Chondrocyte (in vitro differentiated cells): ENCODE measurements around the gene CIB2. TPM values are rescaled to one million over a fixed set of nuclear protein-coding genes. Genes with fewer than 3 reads are reported as not detected.

Experiments
- DNase-seq: peaks from one replicate; pipeline ENCODE4 v3.0.0; 2021; ENCODE audit warnings: mixed read lengths, low spot score
- H3K27ac Mint-ChIP-seq: one replicate; pipeline ENCODE4 v1.8.0; 2021; ENCODE audit warnings: mild to moderate bottlenecking, moderate library complexity, mixed read lengths; ENCODE audit not compliant: unreplicated experiment
- H3K27me3 Mint-ChIP-seq: 2 replicates; pipeline ENCODE4 v1.8.0; 2021; ENCODE audit warnings: low read depth, mixed read lengths
- H3K36me3 Mint-ChIP-seq: 2 replicates; pipeline ENCODE4 v1.8.0; 2021; ENCODE audit warnings: low read depth, mixed read lengths
- H3K4me1 Mint-ChIP-seq: 2 replicates; pipeline ENCODE4 v1.8.0; 2021; ENCODE audit warnings: low read depth, mild to moderate bottlenecking, mixed read lengths
- H3K4me3 Mint-ChIP-seq: one replicate; pipeline ENCODE4 v1.8.0; 2021; ENCODE audit warnings: mild to moderate bottlenecking, moderate library complexity, mixed read lengths; ENCODE audit not compliant: unreplicated experiment
- H3K9me3 Mint-ChIP-seq: 2 replicates; pipeline ENCODE4 v1.8.0; 2021; ENCODE audit warnings: low read depth, mixed read lengths
- CTCF ChIP-seq: fragments of 200-600 bp; sonication (generic); IDR thresholded peaks from 2 replicates; pipeline ENCODE4 v1.5.0; 2021; ENCODE audit warnings: antibody characterized with exemption, mild to moderate bottlenecking, moderate library complexity
- total RNA-seq: library from RNA; stranded (reverse); gene quantifications from 3 replicates; pipeline ENCODE4 v1.2.1, GENCODE V29; 2021

CIB2 gene
- total RNA-seq, 1 donor from 2014 or later: 8.0 TPM

- Mint-ChIP-seq H3K36me3 (no peaks in the 10 kb centered on the region), H3K4me1 (peaks cover 19% of the 10 kb centered on the region), H3K4me3 (no peak overlapping the region), H3K27ac (no peak overlapping the region), H3K27me3 (no peaks in the 10 kb centered on the region), H3K9me3 (no peaks in the 10 kb centered on the region)
- no peak for TF ChIP-seq CTCF
- DNase-seq: no peak
Measured at GRCh38 chr15:78063970-78064385, 67.3 kb downstream of the CIB2 start.

- H3K27me3 Mint-ChIP-seq: no peaks in the 10 kb centered on the region
- TF ChIP-seq CTCF: no peak
- no peak overlapping the region for H3K4me3 Mint-ChIP-seq
- H3K9me3 Mint-ChIP-seq: no peaks in the 10 kb centered on the region
- H3K27ac Mint-ChIP-seq: no peak overlapping the region
- H3K4me1 Mint-ChIP-seq: peaks cover 25% of the 10 kb centered on the region
- no peak for DNase-seq
- no peaks in the 10 kb centered on the region for H3K36me3 Mint-ChIP-seq
Measured at GRCh38 chr15:78063217-78063616, 68.0 kb downstream of the CIB2 start.

- H3K27ac Mint-ChIP-seq: peak overlapping the region; percentile 75
- peak overlapping the region; percentile 8 for H3K4me3 Mint-ChIP-seq
- no peaks in the 10 kb centered on the region for H3K36me3 Mint-ChIP-seq
- H3K9me3 Mint-ChIP-seq: no peaks in the 10 kb centered on the region
- TF ChIP-seq CTCF: no peak
- H3K4me1 Mint-ChIP-seq: peaks cover 30% of the 10 kb centered on the region
- no peaks in the 10 kb centered on the region for H3K27me3 Mint-ChIP-seq
- DNase-seq: no peak
Measured at GRCh38 chr15:78061963-78062427, 69.2 kb downstream of the CIB2 start.

- Mint-ChIP-seq H3K4me1 (peaks cover 48% of the 10 kb centered on the region), H3K9me3 (no peaks in the 10 kb centered on the region), H3K27me3 (no peaks in the 10 kb centered on the region), H3K4me3 (no peak overlapping the region), H3K27ac (no peak overlapping the region), H3K36me3 (no peaks in the 10 kb centered on the region)
- DNase-seq: no peak
- no peak for TF ChIP-seq CTCF
Measured at GRCh38 chr15:78060232-78060631, 71.0 kb downstream of the CIB2 start.

GRCh38 chr15:78059110-78059839 is 72.0 kb downstream of the CIB2 start:
- Mint-ChIP-seq H3K27ac (peak overlapping the region; percentile 32), H3K27me3 (no peaks in the 10 kb centered on the region), H3K4me1 (peaks cover 54% of the 10 kb centered on the region), H3K4me3 (no peak overlapping the region), H3K9me3 (no peaks in the 10 kb centered on the region), H3K36me3 (no peaks in the 10 kb centered on the region)
- DNase-seq: no peak
- TF ChIP-seq CTCF: no peak
